ENCODE measurements around the gene CCKAR.

CCKAR gene, protein sequence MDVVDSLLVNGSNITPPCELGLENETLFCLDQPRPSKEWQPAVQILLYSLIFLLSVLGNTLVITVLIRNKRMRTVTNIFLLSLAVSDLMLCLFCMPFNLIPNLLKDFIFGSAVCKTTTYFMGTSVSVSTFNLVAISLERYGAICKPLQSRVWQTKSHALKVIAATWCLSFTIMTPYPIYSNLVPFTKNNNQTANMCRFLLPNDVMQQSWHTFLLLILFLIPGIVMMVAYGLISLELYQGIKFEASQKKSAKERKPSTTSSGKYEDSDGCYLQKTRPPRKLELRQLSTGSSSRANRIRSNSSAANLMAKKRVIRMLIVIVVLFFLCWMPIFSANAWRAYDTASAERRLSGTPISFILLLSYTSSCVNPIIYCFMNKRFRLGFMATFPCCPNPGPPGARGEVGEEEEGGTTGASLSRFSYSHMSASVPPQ

DNA sequence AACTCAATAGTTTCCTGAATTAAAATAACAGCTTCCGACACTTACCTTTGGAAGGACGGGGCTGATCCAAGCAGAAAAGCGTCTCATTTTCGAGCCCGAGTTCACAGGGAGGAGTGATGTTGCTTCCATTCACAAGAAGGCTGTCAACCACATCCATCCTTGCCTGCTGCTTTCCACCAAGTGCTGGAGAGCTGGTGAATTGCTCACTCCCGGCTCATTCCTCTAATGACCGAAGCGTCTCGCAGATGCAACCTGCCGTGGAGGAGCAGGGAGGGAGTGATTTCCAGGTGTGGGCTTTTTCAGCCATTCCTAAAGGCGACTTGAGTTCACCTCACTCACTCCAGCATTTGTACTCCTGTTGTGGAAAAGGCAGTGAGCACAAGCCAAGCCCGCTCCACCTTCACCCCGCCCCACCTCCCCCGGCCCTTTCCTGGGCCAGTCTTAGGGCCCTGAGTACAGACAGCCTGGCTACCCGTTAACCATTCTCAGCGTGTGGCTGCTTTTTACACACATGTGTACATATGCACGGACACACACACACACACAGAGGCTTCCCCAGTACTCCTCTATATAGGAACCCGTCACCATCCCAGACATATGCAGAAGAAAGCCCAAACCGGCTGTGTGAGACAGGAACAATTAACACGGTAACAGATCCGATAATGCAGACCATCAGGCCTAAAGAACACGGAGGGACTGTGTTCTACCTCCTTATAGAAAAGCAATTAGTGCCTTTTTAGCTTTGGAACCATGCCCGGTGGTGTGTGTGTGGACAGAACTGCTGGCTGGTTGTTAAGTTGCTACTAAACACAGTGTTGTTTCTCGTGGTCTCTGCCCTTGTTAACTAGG, at the start of gene CCKAR:
Gene CCKAR (minus strand): TSS at position 374 of the 849 bp plus-strand sequence. CDS start 217 bp downstream, at position 157.
- Mint-ChIP-seq H3K36me3 (no peaks in the 10 kb centered on the region), H3K27me3 (peaks cover 25% of the 10 kb centered on the region), H3K4me3 (no peak within 1 kb of the TSS), H3K4me1 (no peaks in the 10 kb centered on the region), H3K9me3 (no peaks in the 10 kb centered on the region), H3K27ac (no peak within 1 kb of the TSS)
- CTCF ChIA-PET = no interaction called here
- no peak for DNase-seq

DNA sequence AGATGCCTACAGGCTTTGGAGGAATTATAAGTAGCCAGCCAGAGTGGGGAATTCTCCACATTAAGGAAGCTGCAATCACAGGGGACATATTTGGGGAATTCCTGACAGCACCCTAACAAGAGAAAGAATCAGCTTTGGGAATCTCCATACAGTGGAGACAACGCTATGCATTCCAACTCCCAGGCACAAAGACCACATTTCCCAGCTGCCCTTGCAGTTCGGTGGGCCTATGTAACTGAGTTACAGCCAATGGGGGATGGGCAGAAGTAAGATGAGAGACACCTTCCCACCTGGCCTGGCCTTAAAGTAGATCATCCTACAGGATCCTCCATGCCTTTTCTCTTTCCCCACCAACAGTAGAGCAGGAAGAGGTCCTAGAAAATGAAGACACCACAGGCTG, 43.4 kb upstream of the CCKAR start:
- no peaks in the 10 kb centered on the region for H3K4me1 Mint-ChIP-seq
- no peak overlapping the region for H3K27ac Mint-ChIP-seq
- no peak for DNase-seq
- no peak overlapping the region for H3K4me3 Mint-ChIP-seq
- H3K36me3 Mint-ChIP-seq = no peaks in the 10 kb centered on the region
- CTCF ChIA-PET = no interaction called here
- H3K27me3 Mint-ChIP-seq = no peaks in the 10 kb centered on the region
- H3K9me3 Mint-ChIP-seq = no peaks in the 10 kb centered on the region

GRCh38 chr4:26531491-26532116, 41.3 kb upstream of the CCKAR start:
- no peaks in the 10 kb centered on the region for H3K9me3 Mint-ChIP-seq
- no peaks in the 10 kb centered on the region for H3K27me3 Mint-ChIP-seq
- no peak overlapping the region for H3K4me3 Mint-ChIP-seq
- H3K27ac Mint-ChIP-seq = no peak overlapping the region
- H3K4me1 Mint-ChIP-seq = no peaks in the 10 kb centered on the region
- no peaks in the 10 kb centered on the region for H3K36me3 Mint-ChIP-seq
- CTCF ChIA-PET = no interaction called here
- DNase-seq = no peak

DNA sequence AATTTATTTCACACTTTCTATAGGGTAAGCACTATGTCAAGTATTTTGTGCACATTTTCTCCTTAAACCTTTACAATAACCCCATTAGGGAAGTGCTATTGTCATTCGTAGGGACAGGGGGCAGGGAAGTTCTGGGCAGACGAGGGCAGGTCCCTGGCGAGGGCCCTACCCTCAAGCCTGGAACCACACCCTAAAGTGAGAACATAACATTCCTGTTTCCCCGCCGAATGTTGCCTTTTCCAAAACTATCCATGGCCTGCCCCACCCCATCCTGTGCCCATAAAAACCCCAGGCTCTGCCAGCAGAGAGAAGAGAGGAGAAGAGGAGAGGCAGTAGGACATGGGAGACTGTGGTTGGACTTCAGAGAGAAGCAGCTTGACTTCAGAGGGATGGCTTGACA, 39.8 kb upstream of the CCKAR start:
- Mint-ChIP-seq H3K4me3 (no peak overlapping the region), H3K27ac (peak overlapping the region; percentile 33), H3K4me1 (no peaks in the 10 kb centered on the region), H3K27me3 (peaks cover 5% of the 10 kb centered on the region), H3K9me3 (no peaks in the 10 kb centered on the region), H3K36me3 (no peaks in the 10 kb centered on the region)
- CTCF ChIA-PET = no interaction called here
- DNase-seq = no peak

DNA sequence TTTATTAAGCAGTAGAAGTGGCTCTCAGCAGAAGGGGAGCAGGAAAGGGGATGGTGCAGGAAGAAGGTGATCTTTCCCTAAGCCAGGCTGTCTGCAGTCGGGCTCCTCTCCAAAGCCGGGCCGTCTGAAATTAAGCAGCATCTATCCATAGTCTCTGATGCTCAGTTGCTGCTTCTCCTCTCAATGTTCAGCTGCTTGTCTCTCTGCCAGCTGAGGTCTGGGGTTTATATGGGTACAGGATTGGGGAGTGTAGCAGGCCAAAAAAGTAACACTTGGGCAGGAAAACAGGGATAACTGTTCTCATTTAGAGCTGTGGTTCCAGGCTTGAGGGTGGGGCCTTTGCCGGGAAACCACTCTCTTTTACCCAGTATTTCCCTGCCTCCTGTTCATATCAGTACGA, 39.2 kb upstream of the CCKAR start:
- CTCF ChIA-PET = no interaction called here
- no peak for DNase-seq
- H3K36me3 Mint-ChIP-seq = no peaks in the 10 kb centered on the region
- H3K9me3 Mint-ChIP-seq = no peaks in the 10 kb centered on the region
- H3K4me1 Mint-ChIP-seq = no peaks in the 10 kb centered on the region
- no peak overlapping the region for H3K4me3 Mint-ChIP-seq
- H3K27me3 Mint-ChIP-seq = peaks cover 5% of the 10 kb centered on the region
- no peak overlapping the region for H3K27ac Mint-ChIP-seq

DNA sequence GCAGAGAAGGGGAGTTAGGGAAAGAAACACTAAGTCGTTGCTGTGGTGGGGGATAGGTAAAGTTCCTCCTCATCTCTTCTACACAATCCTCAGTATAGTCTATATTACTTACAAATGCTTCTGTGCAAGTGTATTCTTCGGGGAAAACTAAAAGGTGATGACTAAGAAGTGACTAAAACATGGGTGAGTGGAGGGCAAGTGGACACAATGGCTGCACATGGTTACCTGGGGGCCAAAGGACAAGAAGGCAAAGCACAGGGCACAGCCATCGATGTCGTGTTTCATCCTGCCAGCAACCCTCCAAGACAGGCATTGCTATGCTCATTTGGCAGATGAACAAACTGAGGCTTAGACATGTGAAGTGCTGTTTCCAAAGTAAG, 35.5 kb upstream of the CCKAR start:
- Mint-ChIP-seq H3K4me1 (no peaks in the 10 kb centered on the region), H3K36me3 (no peaks in the 10 kb centered on the region), H3K27me3 (peaks cover 15% of the 10 kb centered on the region), H3K27ac (no peak overlapping the region), H3K9me3 (no peaks in the 10 kb centered on the region), H3K4me3 (no peak overlapping the region)
- CTCF ChIA-PET = no interaction called here
- no peak for DNase-seq

DNA sequence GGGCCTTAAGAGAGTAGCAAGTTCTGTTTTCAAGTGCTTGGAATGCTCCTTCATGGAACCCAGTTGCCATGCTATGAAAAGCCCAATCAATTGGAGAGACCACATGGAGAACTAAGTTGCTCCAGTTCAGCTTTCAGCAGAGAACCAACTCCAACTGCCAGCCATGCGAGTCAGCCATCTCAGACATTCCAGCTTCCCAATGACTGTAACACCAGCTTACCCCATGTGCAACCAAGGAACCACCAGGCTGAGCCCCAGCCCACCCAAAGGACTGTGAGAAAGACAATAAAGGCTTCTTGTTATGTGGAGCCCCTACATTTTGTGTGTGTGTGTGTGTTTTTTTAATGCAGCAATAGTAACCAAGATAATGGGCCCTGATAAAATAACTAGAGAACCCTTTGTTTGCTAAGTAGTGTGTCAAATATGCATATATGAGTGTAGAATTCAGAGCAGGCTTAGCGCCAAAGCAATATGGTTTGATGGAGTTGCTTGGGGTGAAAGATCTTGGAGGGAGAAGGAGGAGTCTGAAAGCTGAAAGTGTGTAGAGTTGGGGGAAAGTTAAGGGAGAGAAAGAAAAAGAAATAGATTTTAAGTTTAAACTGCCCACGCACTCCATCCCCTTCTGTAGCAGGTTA, 35.0 kb upstream of the CCKAR start:
- CTCF ChIA-PET = no interaction called here
- peaks cover 15% of the 10 kb centered on the region for H3K27me3 Mint-ChIP-seq
- no peak overlapping the region for H3K4me3 Mint-ChIP-seq
- no peaks in the 10 kb centered on the region for H3K9me3 Mint-ChIP-seq
- no peaks in the 10 kb centered on the region for H3K4me1 Mint-ChIP-seq
- H3K36me3 Mint-ChIP-seq = no peaks in the 10 kb centered on the region
- no peak for DNase-seq
- H3K27ac Mint-ChIP-seq = no peak overlapping the region

DNA sequence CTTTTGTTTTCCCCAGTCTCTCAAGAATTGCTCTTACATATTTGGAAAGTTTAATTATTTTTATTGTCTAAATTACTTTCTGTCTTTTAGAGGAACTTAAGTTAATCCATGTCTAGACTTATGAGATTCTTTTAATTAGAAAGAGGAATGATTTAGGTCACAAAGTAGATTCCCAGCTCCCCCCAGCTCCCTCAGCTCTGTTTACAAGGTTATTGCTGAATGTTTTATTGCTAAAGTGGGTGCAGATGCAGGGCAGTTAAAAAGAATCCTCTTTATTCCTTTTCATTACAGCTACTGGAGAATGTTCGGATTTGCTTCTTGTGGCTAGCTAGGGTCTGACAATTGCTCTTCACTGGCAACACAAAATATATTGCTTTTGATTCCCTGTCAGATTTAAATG, 33.7 kb upstream of the CCKAR start:
- CTCF ChIA-PET = interaction anchor here (0.5 to 1.0 kb wide), 2 partner anchors 10 to 519 kb away, joined by 3 read pairs; no protein-coding TSS in a partner anchor
- H3K4me3 Mint-ChIP-seq = no peak overlapping the region
- no peaks in the 10 kb centered on the region for H3K4me1 Mint-ChIP-seq
- DNase-seq = no peak
- no peaks in the 10 kb centered on the region for H3K9me3 Mint-ChIP-seq
- H3K27ac Mint-ChIP-seq = no peak overlapping the region
- peaks cover 15% of the 10 kb centered on the region for H3K27me3 Mint-ChIP-seq
- H3K36me3 Mint-ChIP-seq = no peaks in the 10 kb centered on the region

DNA sequence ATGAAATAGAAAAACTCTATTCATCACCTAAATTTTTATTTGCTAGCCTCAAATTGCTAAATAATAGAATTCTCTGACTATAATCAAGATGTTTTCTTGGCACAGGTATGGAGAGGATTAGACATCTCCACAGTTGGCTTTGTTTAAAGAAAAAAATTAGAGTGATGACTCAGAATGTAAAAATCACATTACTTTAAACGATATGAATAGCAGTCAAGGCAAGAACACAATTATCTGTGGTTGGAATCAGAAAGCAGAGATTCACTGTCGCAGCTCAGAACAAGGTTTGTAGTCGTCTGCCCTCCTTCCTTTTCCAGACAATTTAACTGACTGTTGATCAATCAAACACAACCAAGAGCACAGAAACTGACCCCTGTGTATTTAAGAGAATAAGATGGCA, 32.2 kb upstream of the CCKAR start:
- H3K9me3 Mint-ChIP-seq = no peaks in the 10 kb centered on the region
- H3K4me1 Mint-ChIP-seq = no peaks in the 10 kb centered on the region
- CTCF ChIA-PET = no interaction called here
- peaks cover 15% of the 10 kb centered on the region for H3K27me3 Mint-ChIP-seq
- no peak for DNase-seq
- H3K27ac Mint-ChIP-seq = no peak overlapping the region
- H3K36me3 Mint-ChIP-seq = no peaks in the 10 kb centered on the region
- H3K4me3 Mint-ChIP-seq = no peak overlapping the region

DNA sequence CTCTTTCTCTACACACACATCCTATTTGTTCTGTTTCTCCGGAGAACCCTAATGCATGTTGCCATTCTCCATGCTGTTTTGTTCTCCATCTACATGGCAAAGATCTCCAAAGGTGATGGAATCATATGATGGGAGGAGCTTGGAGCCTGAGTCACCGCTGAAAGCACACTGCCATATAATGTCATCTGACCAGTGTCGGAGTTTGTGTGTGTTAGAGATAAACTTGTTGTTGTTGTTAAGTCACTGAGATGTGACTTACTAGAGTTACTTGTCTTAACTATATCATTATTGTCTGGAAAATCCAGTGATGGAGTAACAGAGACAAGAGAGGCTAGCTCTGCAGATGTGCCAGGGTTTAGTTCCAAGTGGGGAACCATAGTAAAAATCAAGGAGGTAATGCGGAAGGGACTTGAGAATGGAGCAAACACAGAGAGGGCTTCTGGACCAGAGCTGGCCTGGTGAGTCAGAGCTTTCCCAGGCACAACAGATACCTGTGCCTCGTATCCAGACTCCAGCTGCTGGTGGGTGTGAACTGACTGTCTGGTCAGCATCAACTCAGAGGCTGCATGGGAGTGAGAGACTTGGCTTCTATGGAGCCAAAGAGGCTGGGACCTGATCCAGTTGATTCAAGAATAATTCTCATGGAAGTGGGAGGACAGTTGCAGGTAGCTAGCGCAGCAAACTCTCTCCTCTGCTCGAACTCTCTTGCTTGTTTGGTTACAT, 30.6 kb upstream of the CCKAR start:
- CTCF ChIA-PET = no interaction called here
- Mint-ChIP-seq H3K9me3 (no peaks in the 10 kb centered on the region), H3K4me1 (no peaks in the 10 kb centered on the region), H3K4me3 (no peak overlapping the region), H3K36me3 (no peaks in the 10 kb centered on the region), H3K27ac (no peak overlapping the region), H3K27me3 (peaks cover 15% of the 10 kb centered on the region)
- DNase-seq = no peak

GRCh38 chr4:26515936-26516335, 25.7 kb upstream of the CCKAR start:
- CTCF ChIA-PET = no interaction called here
- no peaks in the 10 kb centered on the region for H3K36me3 Mint-ChIP-seq
- H3K4me3 Mint-ChIP-seq = no peak overlapping the region
- no peak overlapping the region for H3K27ac Mint-ChIP-seq
- peaks cover 3% of the 10 kb centered on the region for H3K27me3 Mint-ChIP-seq
- no peaks in the 10 kb centered on the region for H3K4me1 Mint-ChIP-seq
- DNase-seq = no peak
- no peaks in the 10 kb centered on the region for H3K9me3 Mint-ChIP-seq

GRCh38 chr4:26510334-26510964, 20.2 kb upstream of the CCKAR start:
- H3K9me3 Mint-ChIP-seq = no peaks in the 10 kb centered on the region
- H3K36me3 Mint-ChIP-seq = no peaks in the 10 kb centered on the region
- DNase-seq = no peak
- peaks cover 3% of the 10 kb centered on the region for H3K27me3 Mint-ChIP-seq
- CTCF ChIA-PET = interaction anchor here (1.2 kb wide), 1 partner anchor 48 kb away, joined by 3 read pairs; no protein-coding TSS in a partner anchor
- H3K27ac Mint-ChIP-seq = no peak overlapping the region
- no peak overlapping the region for H3K4me3 Mint-ChIP-seq
- no peaks in the 10 kb centered on the region for H3K4me1 Mint-ChIP-seq

DNA sequence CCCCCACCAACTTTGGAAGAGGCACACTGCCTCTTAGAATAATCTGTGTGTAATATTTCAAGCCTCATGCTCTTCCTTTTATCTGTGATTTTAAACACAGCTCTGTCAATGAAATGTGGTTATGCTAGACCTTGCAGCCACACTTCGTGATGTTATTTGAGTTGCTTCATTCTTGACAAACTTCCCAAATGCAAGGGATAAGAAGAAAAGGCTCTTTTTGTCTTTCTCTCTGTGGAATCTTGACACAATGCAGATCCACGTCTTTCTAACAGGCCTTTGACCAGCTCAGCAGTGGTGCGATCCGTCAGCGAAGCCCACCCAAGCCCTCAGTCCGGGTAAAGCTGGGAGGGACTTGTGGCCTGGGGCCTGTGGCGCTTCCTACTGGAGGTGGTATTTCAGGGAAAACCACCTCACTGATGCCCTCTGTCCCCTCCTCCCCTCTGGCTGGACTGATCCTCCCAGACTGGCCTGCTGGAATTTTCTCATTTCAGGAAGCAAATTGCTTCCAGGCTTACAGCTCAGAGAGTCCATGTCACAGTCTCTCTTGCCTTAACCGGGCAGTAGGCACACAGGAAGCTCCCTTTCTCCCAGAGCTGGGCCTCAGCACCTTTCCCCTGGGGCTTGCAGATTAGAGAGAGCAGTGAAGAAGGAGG, 19.5 kb upstream of the CCKAR start:
- Mint-ChIP-seq H3K9me3 (no peaks in the 10 kb centered on the region), H3K27me3 (peaks cover 3% of the 10 kb centered on the region), H3K36me3 (no peaks in the 10 kb centered on the region), H3K4me3 (no peak overlapping the region), H3K27ac (no peak overlapping the region), H3K4me1 (no peaks in the 10 kb centered on the region)
- CTCF ChIA-PET = interaction anchor here (1.2 kb wide), 1 partner anchor 47 kb away, joined by 3 read pairs; no protein-coding TSS in a partner anchor
- DNase-seq = no peak

Data from activated naive CD4-positive, alpha-beta T cell treated with anti-CD3 and anti-CD28 coated beads, Interleukin-2, amount 10 ng/mL, durations not matched to agents 7 days and 5 days (primary cell).